Measurements from ENCODE around the gene LRP1.
A peak's percentile ranks its signal among the peaks of the same experiment; 100 is the strongest.

DNA sequence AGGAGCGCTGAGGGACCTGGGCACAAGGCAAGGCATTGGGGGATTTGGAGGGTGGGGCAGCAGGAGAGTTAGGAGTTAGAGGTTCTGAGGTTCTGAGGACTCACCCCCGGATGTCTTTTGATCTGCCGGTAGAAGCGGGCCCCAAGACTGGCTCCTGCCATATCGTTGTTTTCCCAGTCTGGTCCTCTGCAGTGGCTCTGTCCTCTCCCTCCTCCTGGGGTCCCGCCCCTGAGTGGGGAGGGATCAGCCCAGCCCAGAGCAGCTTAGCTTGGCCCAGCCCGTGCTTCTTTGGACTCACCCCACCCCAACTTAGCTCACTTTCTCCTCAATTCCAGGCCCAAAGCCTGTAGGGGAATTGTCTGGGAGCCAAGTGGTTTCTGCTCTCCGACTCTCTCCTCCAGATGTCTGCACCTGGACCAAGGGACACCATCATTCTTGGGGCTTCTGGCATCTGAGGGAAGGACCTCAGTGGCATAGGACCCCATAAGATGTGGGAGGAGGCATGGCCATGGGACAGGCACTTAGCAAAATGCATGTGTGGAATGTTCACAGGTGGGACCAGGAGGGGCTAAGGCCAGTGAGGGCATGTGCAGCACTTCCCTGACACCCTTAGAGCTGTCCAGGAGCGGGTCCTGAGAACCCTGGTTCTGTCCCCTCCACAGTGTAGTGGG is 108.8 kb downstream of the LRP1 start:
- TF ChIP-seq CTCF (IDR thresholded peaks at IDR 0.05; ENCODE audit: low read depth, low read length, missing input control) (no peak), TAF1 (conservative IDR thresholded peaks at IDR 0.05) (no peak), GABPA (IDR thresholded peaks at IDR 0.05 in 1 of 2, conservative IDR thresholded peaks at IDR 0.05 in 1 of 2) (no peak), RAD21 (IDR thresholded peaks at IDR 0.05) (no peak), YY1 (IDR thresholded peaks at IDR 0.05) (no peak), RXRA (IDR thresholded peaks at IDR 0.05) (no peak), HNF4A (conservative IDR thresholded peaks at IDR 0.05) (no peak), ATF3 (IDR thresholded peaks at IDR 0.05) (no peak), ZBTB33 (IDR thresholded peaks at IDR 0.05) (no peak)
- TF ChIP-seq, protein P1, sequence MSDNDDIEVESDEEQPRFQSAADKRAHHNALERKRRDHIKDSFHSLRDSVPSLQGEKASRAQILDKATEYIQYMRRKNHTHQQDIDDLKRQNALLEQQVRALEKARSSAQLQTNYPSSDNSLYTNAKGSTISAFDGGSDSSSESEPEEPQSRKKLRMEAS (IDR thresholded peaks at IDR 0.05): no peak
- TF ChIP-seq, protein P2, sequence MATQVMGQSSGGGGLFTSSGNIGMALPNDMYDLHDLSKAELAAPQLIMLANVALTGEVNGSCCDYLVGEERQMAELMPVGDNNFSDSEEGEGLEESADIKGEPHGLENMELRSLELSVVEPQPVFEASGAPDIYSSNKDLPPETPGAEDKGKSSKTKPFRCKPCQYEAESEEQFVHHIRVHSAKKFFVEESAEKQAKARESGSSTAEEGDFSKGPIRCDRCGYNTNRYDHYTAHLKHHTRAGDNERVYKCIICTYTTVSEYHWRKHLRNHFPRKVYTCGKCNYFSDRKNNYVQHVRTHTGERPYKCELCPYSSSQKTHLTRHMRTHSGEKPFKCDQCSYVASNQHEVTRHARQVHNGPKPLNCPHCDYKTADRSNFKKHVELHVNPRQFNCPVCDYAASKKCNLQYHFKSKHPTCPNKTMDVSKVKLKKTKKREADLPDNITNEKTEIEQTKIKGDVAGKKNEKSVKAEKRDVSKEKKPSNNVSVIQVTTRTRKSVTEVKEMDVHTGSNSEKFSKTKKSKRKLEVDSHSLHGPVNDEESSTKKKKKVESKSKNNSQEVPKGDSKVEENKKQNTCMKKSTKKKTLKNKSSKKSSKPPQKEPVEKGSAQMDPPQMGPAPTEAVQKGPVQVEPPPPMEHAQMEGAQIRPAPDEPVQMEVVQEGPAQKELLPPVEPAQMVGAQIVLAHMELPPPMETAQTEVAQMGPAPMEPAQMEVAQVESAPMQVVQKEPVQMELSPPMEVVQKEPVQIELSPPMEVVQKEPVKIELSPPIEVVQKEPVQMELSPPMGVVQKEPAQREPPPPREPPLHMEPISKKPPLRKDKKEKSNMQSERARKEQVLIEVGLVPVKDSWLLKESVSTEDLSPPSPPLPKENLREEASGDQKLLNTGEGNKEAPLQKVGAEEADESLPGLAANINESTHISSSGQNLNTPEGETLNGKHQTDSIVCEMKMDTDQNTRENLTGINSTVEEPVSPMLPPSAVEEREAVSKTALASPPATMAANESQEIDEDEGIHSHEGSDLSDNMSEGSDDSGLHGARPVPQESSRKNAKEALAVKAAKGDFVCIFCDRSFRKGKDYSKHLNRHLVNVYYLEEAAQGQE (IDR thresholded peaks at IDR 0.05): peak; percentile 25
